ENCODE data around the gene MSI2. TPM values are rescaled to one million over a fixed set of nuclear protein-coding genes. Genes with fewer than 3 reads are reported as not detected.

The MSI2 gene
- total RNA-seq, 1 experiment from 2014 or later: 174 TPM

- no TSS peak for BruUV-seq (replicated peaks)
- H3K4me1 Mint-ChIP-seq (ENCODE audit: low read depth, unreplicated experiment): peaks cover 23% of the 10 kb centered on the region
- POLR2A ChIA-PET: no interaction called here
- no peak for TF ChIP-seq CTCF (IDR thresholded peaks at IDR 0.05; ENCODE audit: insufficient read depth in 1 of 2, low read depth in 1 of 2, low read length in 1 of 2, severe bottlenecking in 1 of 2, unreplicated experiment in 1 of 2)
- Histone ChIP-seq H3K9me3 (no peaks in the 10 kb centered on the region), H3K4me1 (peaks cover 40% of the 10 kb centered on the region), H3K36me3 (ENCODE audit: control insufficient read depth, insufficient read depth, low read length) (peaks cover 2% of the 10 kb centered on the region; the same call in 1 of the 2 replicates), H3K4me3 (ENCODE audit: low read depth, low read length) (no peak overlapping the region), H3K27me3 (replicated peaks; ENCODE audit: control insufficient read depth, insufficient read depth, low read length) (no peaks in the 10 kb centered on the region)
- no peaks in the 10 kb centered on the region for H3K27me3 Mint-ChIP-seq (ENCODE audit: insufficient read depth, unreplicated experiment)
- intact Hi-C loops (cut with micrococcal nuclease; ENCODE audit: unreplicated experiment): no loop called here
- no peak overlapping the region for H3K4me3 Mint-ChIP-seq (ENCODE audit: unreplicated experiment)
- peak overlapping the region; percentile 74 for H3K27ac Mint-ChIP-seq (ENCODE audit: unreplicated experiment)
- DNase-seq: no peak
- H3K9me3 Mint-ChIP-seq (ENCODE audit: unreplicated experiment): no peaks in the 10 kb centered on the region
- CTCF ChIA-PET: no interaction called here
- peaks cover 57% of the 10 kb centered on the region for H3K36me3 Mint-ChIP-seq (ENCODE audit: insufficient read depth, unreplicated experiment)
Observed at GRCh38 chr17:57553991-57554825, 297.9 kb downstream of the MSI2 start.

GRCh38 chr17:57554826-57555635, 298.7 kb downstream of the MSI2 start:
- CTCF ChIA-PET: no interaction called here
- Histone ChIP-seq H3K36me3 (ENCODE audit: control insufficient read depth, insufficient read depth, low read length) (peaks cover 2% of the 10 kb centered on the region; the same call in 1 of the 2 replicates), H3K27me3 (replicated peaks; ENCODE audit: control insufficient read depth, insufficient read depth, low read length) (no peaks in the 10 kb centered on the region), H3K4me1 (peaks cover 46% of the 10 kb centered on the region), H3K9me3 (no peaks in the 10 kb centered on the region), H3K4me3 (ENCODE audit: low read depth, low read length) (no peak overlapping the region)
- no peak for DNase-seq
- H3K4me3 Mint-ChIP-seq (ENCODE audit: unreplicated experiment): no peak overlapping the region
- POLR2A ChIA-PET: no interaction called here
- TF ChIP-seq CTCF (IDR thresholded peaks at IDR 0.05; ENCODE audit: insufficient read depth in 1 of 2, low read depth in 1 of 2, low read length in 1 of 2, severe bottlenecking in 1 of 2, unreplicated experiment in 1 of 2): no peak
- H3K9me3 Mint-ChIP-seq (ENCODE audit: unreplicated experiment): no peaks in the 10 kb centered on the region
- intact Hi-C loops (cut with micrococcal nuclease; ENCODE audit: unreplicated experiment): no loop called here
- peaks cover 25% of the 10 kb centered on the region for H3K4me1 Mint-ChIP-seq (ENCODE audit: low read depth, unreplicated experiment)
- H3K36me3 Mint-ChIP-seq (ENCODE audit: insufficient read depth, unreplicated experiment): peaks cover 65% of the 10 kb centered on the region
- no TSS peak for BruUV-seq (replicated peaks)
- H3K27ac Mint-ChIP-seq (ENCODE audit: unreplicated experiment): peak overlapping the region; percentile 56
- no peaks in the 10 kb centered on the region for H3K27me3 Mint-ChIP-seq (ENCODE audit: insufficient read depth, unreplicated experiment)

- Mint-ChIP-seq H3K4me3 (ENCODE audit: unreplicated experiment) (no peak overlapping the region), H3K27ac (ENCODE audit: unreplicated experiment) (peak overlapping the region; percentile 56), H3K4me1 (ENCODE audit: low read depth, unreplicated experiment) (peaks cover 31% of the 10 kb centered on the region), H3K36me3 (ENCODE audit: insufficient read depth, unreplicated experiment) (peaks cover 60% of the 10 kb centered on the region), H3K9me3 (ENCODE audit: unreplicated experiment) (no peaks in the 10 kb centered on the region), H3K27me3 (ENCODE audit: insufficient read depth, unreplicated experiment) (no peaks in the 10 kb centered on the region)
- no peaks in the 10 kb centered on the region for H3K27me3 ChIP-seq (replicated peaks; ENCODE audit: control insufficient read depth, insufficient read depth, low read length)
- intact Hi-C loops (cut with micrococcal nuclease; ENCODE audit: unreplicated experiment): no loop called here
- CTCF ChIA-PET: no interaction called here
- no peaks in the 10 kb centered on the region for H3K9me3 ChIP-seq
- BruUV-seq (replicated peaks): no TSS peak
- no peak overlapping the region for H3K4me3 ChIP-seq (ENCODE audit: low read depth, low read length)
- H3K4me1 ChIP-seq: peaks cover 53% of the 10 kb centered on the region
- POLR2A ChIA-PET: no interaction called here
- DNase-seq: peak in 1 of 2 experiments; percentile 54
- peaks cover 2% of the 10 kb centered on the region; the same call in 1 of the 2 replicates for H3K36me3 ChIP-seq (ENCODE audit: control insufficient read depth, insufficient read depth, low read length)
- TF ChIP-seq CTCF (IDR thresholded peaks at IDR 0.05; ENCODE audit: insufficient read depth in 1 of 2, low read depth in 1 of 2, low read length in 1 of 2, severe bottlenecking in 1 of 2, unreplicated experiment in 1 of 2): no peak
Observed at GRCh38 chr17:57555636-57556175, 299.4 kb downstream of the MSI2 start.
